ENCODE results near the gene FAM120B.

FAM120B gene

GRCh38 chr6:170449835-170450753 is 143.5 kb downstream of the FAM120B start:
- H3K4me3 ChIP-seq (ENCODE audit: low read depth, low read length): no peak overlapping the region
- DNase-seq (ENCODE audit: low read depth, low spot score): no peak
- ChIA-PET POLR2A (no interaction called here), CTCF (interaction anchor here (1.9 kb wide), 1 partner anchor 10 kb away, joined by 6 read pairs; no protein-coding TSS in a partner anchor)
- TF ChIP-seq, protein P1, sequence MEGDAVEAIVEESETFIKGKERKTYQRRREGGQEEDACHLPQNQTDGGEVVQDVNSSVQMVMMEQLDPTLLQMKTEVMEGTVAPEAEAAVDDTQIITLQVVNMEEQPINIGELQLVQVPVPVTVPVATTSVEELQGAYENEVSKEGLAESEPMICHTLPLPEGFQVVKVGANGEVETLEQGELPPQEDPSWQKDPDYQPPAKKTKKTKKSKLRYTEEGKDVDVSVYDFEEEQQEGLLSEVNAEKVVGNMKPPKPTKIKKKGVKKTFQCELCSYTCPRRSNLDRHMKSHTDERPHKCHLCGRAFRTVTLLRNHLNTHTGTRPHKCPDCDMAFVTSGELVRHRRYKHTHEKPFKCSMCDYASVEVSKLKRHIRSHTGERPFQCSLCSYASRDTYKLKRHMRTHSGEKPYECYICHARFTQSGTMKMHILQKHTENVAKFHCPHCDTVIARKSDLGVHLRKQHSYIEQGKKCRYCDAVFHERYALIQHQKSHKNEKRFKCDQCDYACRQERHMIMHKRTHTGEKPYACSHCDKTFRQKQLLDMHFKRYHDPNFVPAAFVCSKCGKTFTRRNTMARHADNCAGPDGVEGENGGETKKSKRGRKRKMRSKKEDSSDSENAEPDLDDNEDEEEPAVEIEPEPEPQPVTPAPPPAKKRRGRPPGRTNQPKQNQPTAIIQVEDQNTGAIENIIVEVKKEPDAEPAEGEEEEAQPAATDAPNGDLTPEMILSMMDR (IDR thresholded peaks at IDR 0.05; ENCODE audit: insufficient read depth, low read length, missing control alignments): no peak

GRCh38 chr6:170450916-170451761 is 144.6 kb downstream of the FAM120B start:
- TF ChIP-seq, protein P1 (IDR thresholded peaks at IDR 0.05; ENCODE audit: insufficient read depth, low read length, missing control alignments): no peak
- ChIA-PET POLR2A (no interaction called here), CTCF (no interaction called here)
- no peak overlapping the region for H3K4me3 ChIP-seq (ENCODE audit: low read depth, low read length)
- DNase-seq (ENCODE audit: low read depth, low spot score): no peak

DNA sequence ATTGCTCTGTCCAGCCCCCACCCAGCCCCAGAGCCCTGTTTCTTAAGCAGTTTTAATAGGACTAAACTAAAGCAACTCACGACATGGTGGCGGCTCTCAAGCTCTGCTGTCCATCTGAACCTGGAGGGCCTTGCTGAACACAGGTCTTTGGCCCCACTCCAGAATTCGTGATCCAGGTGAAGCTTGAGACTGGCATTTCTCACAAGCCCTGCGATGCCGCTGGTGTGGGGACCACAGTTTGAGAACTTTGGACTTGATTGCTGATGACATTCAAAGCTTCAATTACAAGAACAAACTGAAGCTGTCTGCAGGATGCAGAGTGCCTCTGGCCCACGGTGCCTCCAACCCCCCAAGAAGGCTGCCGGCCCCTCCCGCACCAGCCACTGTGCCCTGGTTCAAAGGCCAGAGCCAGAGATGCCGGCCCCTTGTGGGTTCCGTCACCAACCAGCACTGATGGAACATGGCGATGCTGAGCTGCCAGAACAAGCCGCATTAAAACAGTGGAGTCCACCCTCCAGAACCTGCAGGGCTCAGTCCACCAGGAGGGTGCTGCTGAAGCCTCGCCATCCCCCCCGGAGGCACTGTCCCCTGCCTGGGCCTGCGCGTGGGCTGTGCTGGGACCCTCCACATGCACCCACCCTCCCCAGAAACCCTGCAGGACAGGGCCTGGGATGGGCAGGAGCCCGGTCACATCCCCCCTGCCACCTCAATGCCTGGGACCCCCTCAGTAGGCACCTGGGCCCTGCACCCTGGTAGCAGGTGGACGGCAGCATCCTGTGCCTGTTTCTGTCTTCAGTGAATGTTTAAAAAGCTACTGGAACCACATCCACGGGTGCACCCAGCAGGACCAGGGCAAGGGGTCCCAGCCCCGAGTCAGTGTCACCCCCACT is 145.4 kb downstream of the FAM120B start:
- ChIA-PET POLR2A (no interaction called here), CTCF (no interaction called here)

GRCh38 chr6:170452767-170453545 is 146.4 kb downstream of the FAM120B start:
- CTCF ChIA-PET: no interaction called here
- DNase-seq (ENCODE audit: low read depth, low spot score): no peak
- no peak overlapping the region for H3K4me3 ChIP-seq (ENCODE audit: low read depth, low read length)
- TF ChIP-seq, protein P1 (IDR thresholded peaks at IDR 0.05; ENCODE audit: insufficient read depth, low read length, missing control alignments): no peak
- POLR2A ChIA-PET: no interaction called here

More for the DNA sequence above, 145.4 kb downstream of the FAM120B start:
- no peak overlapping the region for H3K4me3 ChIP-seq (ENCODE audit: low read depth, low read length)
- TF ChIP-seq, protein P1 (IDR thresholded peaks at IDR 0.05; ENCODE audit: insufficient read depth, low read length, missing control alignments): no peak
- no peak for DNase-seq (ENCODE audit: low read depth, low spot score)

DNA sequence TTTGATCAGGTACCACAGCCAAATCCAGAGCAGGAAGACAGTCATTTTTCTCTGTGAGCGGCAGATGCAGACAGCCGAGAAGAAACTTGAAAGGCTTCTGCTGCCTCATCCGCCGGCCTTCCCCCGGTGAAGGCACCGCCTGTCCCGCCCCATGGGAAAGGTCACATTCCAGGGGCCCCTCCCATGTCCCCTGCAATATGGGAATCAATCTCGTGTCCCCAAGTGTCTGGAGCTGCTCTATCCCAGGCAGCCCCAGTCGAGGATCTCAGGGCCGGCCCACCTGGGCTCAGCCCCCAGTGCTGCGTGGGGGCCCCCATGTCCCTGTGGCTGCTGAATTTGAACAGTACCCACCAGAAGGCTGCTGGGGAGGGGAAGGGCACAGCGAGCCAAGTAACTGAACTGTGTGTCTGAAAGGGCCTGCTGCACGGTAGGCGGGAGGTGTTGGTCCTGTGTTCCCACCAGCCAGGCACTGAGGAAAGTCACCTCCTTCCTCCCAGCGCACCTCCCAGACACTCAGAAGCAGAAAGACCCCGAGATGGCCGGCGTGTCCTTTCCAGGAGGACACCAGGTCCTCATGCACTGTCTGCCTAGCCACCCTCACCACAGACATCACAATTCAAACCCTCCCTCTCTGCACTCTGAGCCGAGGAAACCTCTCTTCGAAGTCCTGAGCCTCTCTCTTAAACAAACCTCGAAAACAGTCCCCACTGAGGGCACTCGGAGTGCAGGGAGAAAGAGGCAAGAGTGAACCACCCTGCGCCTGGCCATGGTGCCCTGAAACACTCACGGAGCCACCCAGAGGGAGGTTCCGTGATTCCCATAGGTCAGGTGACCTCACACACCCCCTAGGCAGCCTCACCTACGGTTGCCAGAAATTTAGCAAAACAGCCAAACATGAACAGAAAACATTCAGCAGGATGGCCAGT is 147.3 kb downstream of the FAM120B start:
- ChIA-PET POLR2A (no interaction called here), CTCF (no interaction called here)
- no peak for DNase-seq (ENCODE audit: low read depth, low spot score)
- H3K4me3 ChIP-seq (ENCODE audit: low read depth, low read length): no peak overlapping the region
- TF ChIP-seq, protein P1 (IDR thresholded peaks at IDR 0.05; ENCODE audit: insufficient read depth, low read length, missing control alignments): no peak
